BLaER1 (cell line): Measurements from ENCODE around the gene ELN.

Source experiments
- H3K27ac ChIP-seq: shearing (Covaris generic); formaldehyde crosslinking; 2 replicates; pipeline ENCODE4 v1.8.1; 2022
- H3K27me3 ChIP-seq: shearing (Covaris generic); formaldehyde crosslinking; 2 replicates; pipeline ENCODE4 v1.8.1; 2022
- H3K36me3 ChIP-seq: shearing (Covaris generic); formaldehyde crosslinking; 2 replicates; pipeline ENCODE4 v1.8.1; 2022
- H3K4me1 ChIP-seq: shearing (Covaris generic); formaldehyde crosslinking; 2 replicates; pipeline ENCODE4 v1.8.1; 2022
- H3K4me2 ChIP-seq: shearing (Covaris generic); formaldehyde crosslinking; 2 replicates; pipeline ENCODE4 v1.8.1; 2022
- H3K4me3 ChIP-seq: shearing (Covaris generic); formaldehyde crosslinking; 2 replicates; pipeline ENCODE4 v1.8.1; 2022
- H3K9ac ChIP-seq: shearing (Covaris generic); formaldehyde crosslinking; 2 replicates; pipeline ENCODE4 v1.8.1; 2022
- H3K9me3 ChIP-seq: shearing (Covaris generic); formaldehyde crosslinking; 2 replicates; pipeline ENCODE4 v1.8.1; 2022
- H4K20me1 ChIP-seq: shearing (Covaris generic); formaldehyde crosslinking; 2 replicates; pipeline ENCODE4 v1.8.1; 2022
- Cebpa-rat ChIP-seq: shearing (Covaris generic); IDR thresholded peaks from 2 replicates; pipeline ENCODE4 v1.8.1; 2022

ELN gene

GRCh38 chr7:74070619-74070921 is 42.6 kb downstream of the ELN start:
- Histone ChIP-seq H3K9ac (no peak overlapping the region), H3K36me3 (no peaks in the 10 kb centered on the region), H3K27me3 (no peaks in the 10 kb centered on the region), H3K4me2 (no peak overlapping the region), H3K9me3 (no peaks in the 10 kb centered on the region), H4K20me1 (no peaks in the 10 kb centered on the region), H3K4me1 (peaks cover 5% of the 10 kb centered on the region), H3K27ac (no peak overlapping the region), H3K4me3 (no peak overlapping the region)
- TF ChIP-seq Cebpa-rat = no peak

DNA sequence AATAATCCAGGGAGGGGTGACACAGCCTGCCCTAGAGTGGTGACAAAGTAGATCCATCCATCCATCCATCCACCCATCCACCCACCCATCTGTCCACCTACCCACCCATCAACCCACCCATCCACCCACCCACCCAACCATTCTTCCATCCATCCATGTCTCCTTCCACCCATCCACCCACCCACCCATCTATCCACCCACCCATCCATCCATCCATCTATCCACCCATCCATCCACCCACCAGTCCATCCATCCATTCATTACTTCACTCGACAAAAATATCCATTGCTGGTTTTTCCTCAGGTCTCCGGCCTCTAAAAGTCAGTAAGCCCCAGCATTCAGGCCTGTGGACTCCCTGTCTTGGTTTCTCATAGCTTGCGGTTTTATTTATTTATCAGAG is 43.1 kb downstream of the ELN start:
- Histone ChIP-seq H4K20me1 (no peaks in the 10 kb centered on the region), H3K4me1 (peaks cover 5% of the 10 kb centered on the region), H3K9me3 (no peaks in the 10 kb centered on the region), H3K4me3 (no peak overlapping the region), H3K36me3 (no peaks in the 10 kb centered on the region), H3K9ac (no peak overlapping the region), H3K27me3 (no peaks in the 10 kb centered on the region), H3K4me2 (no peak overlapping the region), H3K27ac (no peak overlapping the region)
- no peak for TF ChIP-seq Cebpa-rat

DNA sequence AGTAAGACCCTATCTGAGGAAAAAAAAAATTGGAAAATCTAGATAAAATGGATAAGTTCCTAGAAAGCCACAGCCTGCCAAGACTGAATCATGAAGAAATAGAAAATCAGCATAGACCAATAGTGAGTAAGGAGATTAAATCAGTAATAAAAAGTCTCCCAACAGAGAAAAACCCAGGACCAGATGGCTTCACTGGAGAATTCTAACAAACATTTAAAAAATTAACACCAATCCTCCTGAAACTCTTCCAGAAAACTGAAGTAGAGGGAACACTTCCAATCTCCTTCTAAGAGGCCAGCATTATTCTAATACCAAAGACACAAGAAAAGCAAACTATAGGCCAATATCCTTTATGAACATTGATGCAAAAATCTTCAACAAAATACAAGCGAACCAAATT is 46.8 kb downstream of the ELN start:
- H3K4me3 ChIP-seq = no peak overlapping the region
- no peak overlapping the region for H3K27ac ChIP-seq
- no peak overlapping the region for H3K9ac ChIP-seq
- H3K4me2 ChIP-seq = no peak overlapping the region
- no peak for TF ChIP-seq Cebpa-rat
- no peaks in the 10 kb centered on the region for H3K27me3 ChIP-seq
- no peaks in the 10 kb centered on the region for H3K36me3 ChIP-seq
- H4K20me1 ChIP-seq = no peaks in the 10 kb centered on the region
- peaks cover 13% of the 10 kb centered on the region for H3K4me1 ChIP-seq
- no peaks in the 10 kb centered on the region for H3K9me3 ChIP-seq

DNA sequence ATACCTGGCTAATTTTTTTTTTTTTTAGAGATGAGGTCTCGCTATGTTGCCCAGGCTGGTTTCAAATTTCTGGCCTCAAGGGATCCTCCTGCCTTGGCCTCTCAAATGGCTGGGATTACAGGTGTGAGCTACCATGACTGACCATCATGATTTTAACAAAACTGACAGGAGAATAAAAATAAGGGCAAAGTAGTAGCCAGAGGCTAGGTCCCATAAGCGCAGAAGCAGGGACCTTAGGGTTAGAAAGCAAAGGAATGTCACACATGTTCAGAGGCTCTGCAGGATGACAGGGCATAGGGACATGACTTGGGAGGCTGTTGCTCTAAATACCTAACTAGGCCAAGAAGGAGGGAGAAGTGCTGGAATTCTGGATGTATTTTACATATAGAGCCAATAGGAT is 50.5 kb downstream of the ELN start:
- no peak overlapping the region for H3K27ac ChIP-seq
- no peak overlapping the region for H3K4me2 ChIP-seq

GRCh38 chr7:74082770-74083116 is 54.8 kb downstream of the ELN start:
- Histone ChIP-seq H3K27me3 (no peaks in the 10 kb centered on the region), H3K4me1 (peaks cover 55% of the 10 kb centered on the region), H3K4me3 (peak overlapping the region; percentile 33; the same call in 1 of the 2 replicates), H3K36me3 (peaks cover 24% of the 10 kb centered on the region), H3K9ac (peak overlapping the region; percentile 69; the same call in 1 of the 2 replicates), H3K27ac (peak overlapping the region; percentile 65; the same call in 1 of the 2 replicates), H4K20me1 (0 out of 2 replicates have a peak, but pooled peaks cover 12% of the 10 kb centered on the region), H3K4me2 (peak overlapping the region; percentile 80), H3K9me3 (no peaks in the 10 kb centered on the region)
- no peak for TF ChIP-seq Cebpa-rat

More for the DNA sequence above, 50.5 kb downstream of the ELN start:
- H3K36me3 ChIP-seq = no peaks in the 10 kb centered on the region
- peaks cover 25% of the 10 kb centered on the region for H3K4me1 ChIP-seq
- H3K27me3 ChIP-seq = no peaks in the 10 kb centered on the region
- H3K9ac ChIP-seq = no peak overlapping the region
- no peak for TF ChIP-seq Cebpa-rat
- H4K20me1 ChIP-seq = no peaks in the 10 kb centered on the region
- no peak overlapping the region for H3K4me3 ChIP-seq
- H3K9me3 ChIP-seq = no peaks in the 10 kb centered on the region

DNA sequence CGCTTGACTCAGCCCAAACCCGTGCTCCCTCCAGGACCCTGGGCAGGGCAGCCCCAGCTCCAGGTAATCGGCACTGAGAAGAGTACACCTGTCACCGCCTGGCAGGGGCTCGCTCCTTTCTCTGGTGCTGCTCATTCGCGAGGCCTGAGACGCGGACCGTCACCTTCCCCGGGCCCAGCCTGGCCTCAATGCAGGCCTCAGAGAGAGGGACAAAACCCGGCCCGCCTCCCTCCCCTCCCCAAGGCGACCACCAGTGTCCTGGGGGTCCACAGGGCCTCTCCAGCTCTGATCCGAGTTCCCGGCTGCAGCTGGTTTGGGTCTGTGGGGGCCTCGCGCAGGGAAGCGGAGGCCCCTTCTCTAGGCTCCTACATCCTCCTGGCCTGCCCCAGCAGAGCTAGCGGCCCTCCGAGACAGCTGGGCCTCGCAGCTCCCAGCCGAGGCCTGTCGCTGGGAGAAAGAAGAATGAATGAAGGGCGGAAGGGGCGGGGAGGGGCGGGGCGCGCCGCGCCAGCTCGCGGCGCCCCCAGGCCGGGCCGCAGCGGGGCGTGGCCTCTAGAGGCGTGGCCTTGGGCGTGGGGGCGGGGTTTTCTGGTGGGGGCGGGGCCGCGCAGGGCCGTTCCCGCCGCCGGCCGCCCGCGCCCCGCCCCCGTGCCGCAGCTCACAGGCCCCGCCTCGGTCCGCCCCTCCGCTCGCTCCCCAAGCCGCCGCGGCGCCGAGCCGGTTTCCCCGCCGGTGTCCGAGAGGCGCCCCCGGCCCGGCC is 55.3 kb downstream of the ELN start, which contains the start of gene LIMK1:
Gene LIMK1, plus strand, starts transcription at position 688 of the 760 bp plus-strand sequence. CDS start 187 bp downstream, outside the sequence.
- Histone ChIP-seq H3K27ac (peak within 1 kb of the TSS; percentile 83), H3K4me3 (peak within 1 kb of the TSS; percentile 77), H3K9ac (peak within 1 kb of the TSS; percentile 87), H3K4me2 (peak within 1 kb of the TSS; percentile 94), H3K36me3 (peaks cover 30% of the 10 kb centered on the region), H3K9me3 (no peaks in the 10 kb centered on the region), H4K20me1 (0 out of 2 replicates have a peak, but pooled peaks cover 12% of the 10 kb centered on the region), H3K27me3 (no peaks in the 10 kb centered on the region), H3K4me1 (peaks cover 55% of the 10 kb centered on the region)
- no peak for TF ChIP-seq Cebpa-rat

GRCh38 chr7:74083928-74084721 is 56.2 kb downstream of the ELN start:
- Histone ChIP-seq H3K4me1 (peaks cover 55% of the 10 kb centered on the region), H3K9me3 (no peaks in the 10 kb centered on the region), H4K20me1 (0 out of 2 replicates have a peak, but pooled peaks cover 12% of the 10 kb centered on the region), H3K4me2 (peak overlapping the region; percentile 94), H3K9ac (peak overlapping the region; percentile 87), H3K4me3 (peak overlapping the region; percentile 77), H3K27ac (peak overlapping the region; percentile 83), H3K27me3 (no peaks in the 10 kb centered on the region), H3K36me3 (peaks cover 38% of the 10 kb centered on the region)
- TF ChIP-seq Cebpa-rat = no peak

GRCh38 chr7:74084722-74085578 is 57.0 kb downstream of the ELN start:
- Histone ChIP-seq H3K36me3 (peaks cover 44% of the 10 kb centered on the region), H3K27me3 (no peaks in the 10 kb centered on the region), H3K4me3 (peak overlapping the region; percentile 77), H3K4me2 (peak overlapping the region; percentile 94), H4K20me1 (0 out of 2 replicates have a peak, but pooled peaks cover 12% of the 10 kb centered on the region), H3K4me1 (peaks cover 55% of the 10 kb centered on the region), H3K9me3 (no peaks in the 10 kb centered on the region), H3K27ac (peak overlapping the region; percentile 83), H3K9ac (peak overlapping the region; percentile 87)
- TF ChIP-seq Cebpa-rat = no peak

- Histone ChIP-seq H3K27me3 (no peaks in the 10 kb centered on the region), H3K4me3 (no peak overlapping the region), H3K4me2 (no peak overlapping the region), H3K9me3 (no peaks in the 10 kb centered on the region), H3K27ac (no peak overlapping the region), H3K36me3 (peaks cover 52% of the 10 kb centered on the region), H3K9ac (no peak overlapping the region), H4K20me1 (0 out of 2 replicates have a peak, but pooled peaks cover 12% of the 10 kb centered on the region), H3K4me1 (peaks cover 76% of the 10 kb centered on the region)
- TF ChIP-seq Cebpa-rat = no peak
These were observed 59.9 kb downstream of the ELN start for GRCh38 chr7:74087791-74088453.
